ENCODE measurements around the gene NCAN. TPM values are rescaled to one million over a fixed set of nuclear protein-coding genes. Genes with fewer than 3 reads are reported as not detected.
A peak's percentile ranks its signal among the peaks of the same experiment; 100 is the strongest.
"Not testable (repeated sequence)": the region's sequence is repeated elsewhere in the genome, so short reads cannot be mapped to it uniquely, and the experiment has no call there.

NCAN gene
- polyA plus RNA-seq (2013, experiment 1 of 2; ENCODE audit: insufficient read length) = not detected
- polyA plus RNA-seq (2013, experiment 2 of 2; ENCODE audit: insufficient read length) = 1.7 TPM

DNA sequence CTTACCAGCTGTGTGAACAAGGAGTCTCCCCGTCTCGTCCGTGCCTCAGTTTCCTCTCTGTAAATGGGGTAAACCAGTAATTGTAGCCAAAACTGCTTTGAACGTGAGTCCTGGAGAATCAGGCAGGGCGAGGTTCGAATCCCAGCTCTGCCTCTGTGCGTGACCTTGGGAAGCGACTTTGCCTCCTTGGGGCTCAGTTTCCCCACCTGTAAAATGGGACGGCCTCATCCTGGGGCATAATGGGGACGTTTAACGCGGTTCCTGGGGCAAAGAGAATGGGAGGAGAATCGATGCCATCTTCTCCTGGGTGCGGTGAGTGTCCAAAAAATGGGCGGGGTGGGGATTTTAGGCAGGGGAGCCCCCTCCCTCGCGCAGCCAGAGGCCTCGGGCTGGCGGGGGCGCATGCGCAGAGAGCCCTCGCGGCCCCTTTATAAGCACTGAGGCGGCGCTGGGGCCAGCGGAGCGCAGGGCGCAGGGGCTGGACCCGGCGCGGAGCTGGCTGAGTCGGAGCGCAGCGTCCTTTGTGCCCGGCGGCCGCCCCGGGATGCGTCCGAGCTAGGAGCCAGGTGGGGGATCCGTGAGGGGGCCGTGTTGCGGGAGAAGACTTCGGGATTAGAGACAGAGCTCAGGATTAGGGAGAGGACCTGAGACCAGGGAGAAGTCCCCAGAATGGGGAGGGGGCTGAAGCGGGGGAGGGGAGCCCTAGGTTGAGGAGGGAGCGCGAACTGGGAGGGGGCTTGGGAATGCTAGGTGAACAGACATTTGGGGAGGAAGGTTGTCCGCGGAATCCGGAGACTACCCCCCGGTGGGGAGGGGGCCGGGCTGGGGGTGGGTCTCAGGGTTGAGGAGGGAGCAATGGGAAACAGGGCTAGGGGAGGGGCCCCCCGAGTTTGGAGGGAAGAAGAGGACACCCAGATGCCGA is at the start of gene NCAN:
NCAN (plus strand) TSS at position 460 of the 922 bp plus-strand sequence. CDS start 4,996 bp downstream, outside the sequence.
- no peak for DNase-seq

DNA sequence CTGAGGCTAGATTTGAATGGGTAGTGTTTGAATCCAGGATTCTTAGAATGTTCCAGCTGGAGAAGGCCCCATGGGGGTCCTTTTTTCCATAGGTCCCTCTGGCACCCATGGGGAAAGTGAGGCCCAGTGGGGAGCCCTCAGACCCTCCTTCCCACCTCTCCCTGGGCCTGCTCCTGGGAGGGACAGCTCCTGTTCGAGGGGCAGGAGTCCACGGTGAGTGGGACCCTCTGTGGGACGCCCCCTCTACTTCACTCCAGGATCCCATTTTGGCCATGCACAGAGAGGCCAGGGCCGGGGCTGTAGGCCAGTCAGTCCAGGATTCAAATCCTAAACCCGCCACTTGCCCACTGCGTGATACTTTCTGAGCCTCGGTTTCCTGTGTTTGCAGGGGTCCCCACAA is 49.3 kb upstream of the NCAN start:
- no peak for DNase-seq

DNA sequence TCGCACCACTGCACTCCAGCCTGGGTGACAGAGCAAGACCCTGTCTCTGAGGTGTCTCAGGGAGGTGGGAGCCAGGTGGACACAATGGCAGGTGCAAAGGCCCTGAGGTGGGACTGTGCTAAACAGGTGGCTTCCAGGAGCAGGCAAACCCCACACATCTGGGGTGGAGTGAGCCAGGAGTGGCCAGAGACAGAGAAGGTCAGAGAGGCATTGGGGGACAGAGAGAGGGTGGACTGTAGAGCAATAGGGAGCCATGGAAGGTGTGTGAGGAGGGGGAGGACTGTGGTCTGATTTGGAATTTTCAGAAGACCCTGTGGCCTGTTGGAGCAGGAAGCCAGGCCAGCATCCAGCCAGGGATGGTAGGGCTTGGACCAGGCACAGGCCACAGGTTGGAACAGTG is 46.4 kb upstream of the NCAN start:
- DNase-seq = no peak

DNA sequence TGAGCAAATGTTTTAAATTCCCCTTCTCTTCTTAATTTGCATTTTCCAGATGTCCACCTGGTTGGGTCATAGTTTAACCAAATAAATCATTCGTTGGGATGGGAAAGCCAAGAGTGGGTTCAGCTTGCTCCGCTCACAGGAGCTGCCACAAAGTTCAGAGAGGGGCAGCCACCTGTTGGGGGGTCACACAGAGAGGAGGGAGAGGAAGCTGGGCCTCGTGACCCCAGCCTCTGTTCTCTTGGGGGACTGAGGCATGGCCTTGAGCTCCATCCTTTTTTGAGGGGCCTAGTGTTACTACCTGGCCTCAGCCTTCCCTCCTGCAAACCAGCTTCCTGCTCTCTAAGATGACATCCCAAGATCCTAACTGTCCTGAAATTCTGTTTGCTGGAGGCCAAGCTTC is 44.1 kb upstream of the NCAN start:
- no peak for DNase-seq

DNA sequence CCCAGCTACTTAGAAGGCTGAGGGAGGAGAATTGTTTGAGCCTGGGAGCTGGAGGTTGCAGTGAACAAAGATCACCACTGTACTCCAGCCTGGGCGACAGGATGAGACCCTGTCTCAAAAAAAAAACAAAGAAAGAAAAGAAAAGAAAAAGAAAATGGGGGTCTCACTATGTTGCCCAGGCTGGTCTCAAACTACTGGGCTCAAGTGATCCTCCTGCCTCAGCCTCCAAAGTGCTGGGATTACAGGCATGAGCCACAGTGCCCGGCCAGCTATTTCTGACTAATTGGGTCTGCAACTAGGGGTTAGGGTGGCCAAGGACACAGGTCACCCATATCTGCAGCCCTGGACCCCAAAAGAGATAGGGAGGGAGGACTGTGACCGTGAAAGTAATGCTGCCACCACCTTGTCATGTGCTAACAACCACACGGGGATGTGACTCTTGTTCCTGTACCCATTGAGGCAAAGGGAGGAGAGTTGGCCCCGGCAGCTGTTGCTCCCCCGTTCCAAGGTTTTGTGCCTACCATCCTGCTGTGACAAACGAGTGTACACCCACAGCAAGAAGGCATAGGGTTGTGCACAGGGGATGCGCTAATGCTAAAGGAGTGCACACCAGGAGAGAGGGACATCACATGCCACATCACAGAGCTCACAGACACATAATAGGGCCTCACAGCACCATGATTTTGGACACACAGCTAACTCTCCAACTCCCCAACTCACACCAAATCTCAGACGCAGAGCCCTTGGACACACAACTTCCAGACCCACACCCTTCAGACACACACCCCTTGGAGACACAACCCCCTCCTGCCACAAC is 42.3 kb upstream of the NCAN start:
- no peak for DNase-seq

DNA sequence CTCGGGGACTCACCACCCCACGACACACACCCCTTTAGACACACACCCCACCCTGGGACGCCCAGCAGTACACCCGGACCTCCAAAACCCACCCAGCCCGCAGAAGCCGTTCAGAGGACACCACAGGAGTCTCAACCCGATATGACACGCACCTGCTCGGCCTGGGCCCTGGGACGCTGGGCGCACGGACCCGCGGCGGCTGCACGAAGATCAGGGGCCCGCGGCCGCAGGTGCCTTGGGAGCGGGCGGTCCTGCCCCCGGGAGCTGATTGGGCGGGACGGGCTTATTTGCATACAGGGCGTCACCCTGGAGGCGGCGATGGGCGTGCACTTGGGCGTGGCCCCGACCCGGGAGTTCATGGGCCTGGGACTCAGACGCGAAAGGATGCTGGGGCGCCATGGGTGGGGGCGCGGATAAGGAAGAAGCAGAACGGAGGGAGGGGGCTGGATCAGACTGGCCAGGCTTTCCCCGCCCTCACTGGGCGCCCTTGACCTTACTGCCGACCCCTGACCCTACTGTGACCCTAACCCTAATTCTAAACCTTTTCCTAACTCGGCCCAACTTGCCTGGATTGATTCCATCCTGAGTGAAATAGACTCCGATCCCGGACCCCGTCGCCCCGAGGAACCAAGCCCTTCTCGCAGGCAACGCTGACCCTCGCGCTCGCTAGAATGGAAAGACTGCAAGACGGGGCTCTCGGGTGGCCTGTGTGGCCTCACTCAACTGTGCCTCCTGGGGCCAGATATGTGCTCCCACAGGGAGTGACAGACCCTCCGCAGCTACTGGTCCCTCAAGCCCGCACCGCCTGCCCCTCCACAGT is 41.5 kb upstream of the NCAN start, which contains the start of gene MEF2B:
MEF2B (minus strand) TSS at position 211 of the 820 bp plus-strand sequence. CDS start 19,528 bp downstream, outside the sequence.
- DNase-seq = peak; percentile 45

DNA sequence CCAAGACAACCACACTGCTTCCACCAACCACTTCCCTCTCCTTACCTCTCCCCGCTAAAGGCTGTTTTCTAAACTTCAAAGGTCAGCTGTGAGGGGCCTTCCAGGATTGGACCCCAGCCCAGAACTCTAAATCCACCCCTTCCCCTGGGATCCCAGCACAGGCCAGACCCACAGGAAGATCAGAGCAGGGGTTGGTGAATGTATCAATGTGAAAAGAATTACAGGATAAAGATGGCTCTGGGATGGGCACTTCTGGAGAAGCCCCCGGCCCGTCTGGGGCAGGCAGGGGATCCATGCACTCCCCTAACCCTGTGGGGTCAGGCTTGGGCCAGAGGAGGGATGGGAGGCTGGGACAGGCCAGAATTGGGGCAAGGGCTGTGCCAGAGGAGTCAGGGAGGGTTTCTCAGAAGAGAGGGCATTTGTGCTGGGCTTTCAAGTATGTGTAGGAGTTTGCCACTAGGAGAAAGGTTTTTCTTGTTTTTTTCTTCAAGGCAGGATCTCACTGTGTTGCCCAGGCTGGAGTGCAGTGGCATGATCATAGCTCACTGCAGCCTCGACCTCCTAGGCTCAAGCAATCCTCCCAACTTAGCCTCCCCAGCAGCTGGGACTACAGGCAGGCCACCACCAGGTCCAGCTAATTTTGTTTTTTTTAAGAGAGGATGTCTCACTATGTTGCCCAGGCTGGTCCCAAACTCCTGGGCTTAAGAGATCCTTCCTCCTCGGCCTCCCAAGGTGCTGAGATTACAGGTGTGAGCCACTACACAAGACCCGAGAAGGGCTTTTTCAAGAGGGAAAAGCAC is 40.7 kb upstream of the NCAN start:
- DNase-seq = no peak

DNA sequence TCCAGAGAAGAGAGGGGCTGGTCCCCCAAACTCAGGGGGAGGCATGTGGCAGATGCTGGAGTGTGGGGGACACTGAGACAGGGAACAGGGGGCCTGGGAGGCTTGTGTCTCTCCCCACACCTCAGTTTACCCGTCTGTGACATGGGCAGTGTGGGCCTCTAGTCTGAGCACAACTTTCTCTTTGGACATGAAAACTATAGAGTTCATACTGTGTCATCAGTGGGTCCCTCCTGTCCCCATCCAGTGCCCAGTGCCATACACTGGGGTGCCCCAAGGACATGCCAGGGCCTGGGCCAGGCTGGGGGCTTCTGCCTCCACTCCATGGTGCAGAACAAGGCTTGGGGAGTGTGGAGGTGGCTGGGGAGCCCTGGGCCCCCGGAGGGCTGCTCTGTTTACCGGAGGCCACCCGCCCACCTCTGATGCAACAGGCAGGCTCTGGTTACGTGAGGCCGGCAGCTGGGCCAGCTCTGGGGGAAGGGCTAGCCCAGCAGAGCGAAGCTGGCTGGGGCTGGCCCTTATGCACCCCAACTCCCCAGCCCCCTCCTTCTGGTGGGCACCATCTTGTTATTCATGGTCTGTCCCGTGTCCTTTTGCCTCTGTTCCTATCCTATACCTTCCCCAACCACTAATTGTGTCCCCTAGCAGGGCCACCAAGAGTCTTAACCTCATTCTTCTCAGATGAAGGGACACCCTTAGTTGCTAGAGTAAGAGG is 39.8 kb upstream of the NCAN start:
- peak; percentile 62 for DNase-seq

DNA sequence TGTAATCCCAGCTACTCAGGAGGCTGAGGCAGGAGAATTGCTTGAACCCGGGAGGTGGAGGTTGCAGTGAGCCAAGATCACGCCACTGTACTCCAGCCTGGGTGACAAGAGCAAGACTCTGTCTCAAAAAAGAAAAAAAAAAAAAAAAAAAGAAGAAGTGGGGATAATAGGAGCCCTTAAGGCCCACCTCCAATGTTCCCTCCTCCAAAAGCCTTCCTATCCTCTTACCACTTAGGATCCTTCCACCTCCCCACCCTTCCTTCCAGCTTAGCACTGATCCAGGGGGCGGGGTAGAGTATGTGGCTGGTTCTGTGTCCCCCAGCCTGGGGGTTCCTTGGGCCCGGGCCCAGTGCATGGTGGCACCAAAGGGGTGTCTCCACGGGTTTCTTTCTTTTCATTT is 38.5 kb upstream of the NCAN start:
- not testable (repeated sequence) for DNase-seq

DNA sequence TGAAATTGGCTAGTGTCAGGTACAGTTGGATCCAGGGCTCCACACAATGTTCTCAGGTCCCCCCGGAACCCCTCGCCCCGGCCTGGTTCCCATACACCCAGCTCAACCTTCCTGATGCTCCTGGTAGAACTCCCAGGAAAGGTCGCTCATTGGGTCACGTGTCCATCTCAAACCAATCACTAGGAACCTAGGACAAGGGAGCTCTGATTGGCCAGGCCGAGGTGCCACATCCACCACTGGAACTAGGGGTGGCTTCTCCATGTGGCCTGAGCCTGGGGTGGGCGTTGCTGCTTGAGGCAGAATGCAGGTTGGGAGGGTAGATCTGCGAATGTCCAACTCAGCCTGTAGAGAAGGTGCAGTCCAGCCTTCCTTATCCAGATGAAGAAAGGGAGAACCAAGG is 34.8 kb upstream of the NCAN start:
- no peak for DNase-seq

DNA sequence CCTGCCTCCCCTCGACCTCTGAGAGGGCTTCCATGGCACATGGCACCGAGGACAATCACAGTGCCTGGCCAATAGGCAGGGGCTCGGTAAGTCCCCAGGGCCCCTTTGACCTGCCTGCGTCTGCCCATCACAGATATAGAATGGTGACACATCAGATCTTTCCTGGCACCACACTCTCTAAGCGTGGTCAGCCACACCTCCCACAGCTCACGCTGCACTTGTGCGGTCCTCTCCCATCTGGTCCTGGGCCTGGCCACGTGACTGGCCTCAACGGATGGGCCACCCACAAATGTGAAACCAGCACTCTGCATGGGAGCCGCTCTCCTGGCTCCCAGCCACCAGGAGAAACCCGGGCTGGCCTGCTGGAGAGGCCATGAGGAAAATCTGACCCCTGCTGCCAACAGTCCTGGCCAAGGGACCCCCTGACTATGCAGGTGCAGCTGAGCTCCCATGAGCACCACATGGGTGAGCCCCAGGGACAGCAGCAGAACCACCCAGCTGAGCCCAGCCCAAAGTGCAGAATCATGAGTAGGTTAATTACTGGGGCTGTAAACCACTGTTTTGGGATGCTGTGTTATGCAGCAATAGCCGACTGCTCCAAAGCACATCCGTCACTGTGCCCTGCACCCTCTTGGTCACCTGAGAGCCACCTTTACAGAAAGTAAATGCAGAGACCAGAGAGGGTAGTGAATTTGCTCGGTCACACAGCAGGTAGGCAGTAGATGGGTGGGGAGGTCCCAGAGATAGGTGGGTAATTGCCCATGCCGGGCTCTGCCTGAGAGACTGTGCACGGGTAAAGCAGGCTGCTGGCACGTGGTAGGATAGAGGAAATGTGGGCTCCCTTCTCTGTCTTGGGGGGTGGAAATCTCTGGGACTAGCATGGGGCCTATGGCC is 32.0 kb upstream of the NCAN start:
- no peak for DNase-seq

DNA sequence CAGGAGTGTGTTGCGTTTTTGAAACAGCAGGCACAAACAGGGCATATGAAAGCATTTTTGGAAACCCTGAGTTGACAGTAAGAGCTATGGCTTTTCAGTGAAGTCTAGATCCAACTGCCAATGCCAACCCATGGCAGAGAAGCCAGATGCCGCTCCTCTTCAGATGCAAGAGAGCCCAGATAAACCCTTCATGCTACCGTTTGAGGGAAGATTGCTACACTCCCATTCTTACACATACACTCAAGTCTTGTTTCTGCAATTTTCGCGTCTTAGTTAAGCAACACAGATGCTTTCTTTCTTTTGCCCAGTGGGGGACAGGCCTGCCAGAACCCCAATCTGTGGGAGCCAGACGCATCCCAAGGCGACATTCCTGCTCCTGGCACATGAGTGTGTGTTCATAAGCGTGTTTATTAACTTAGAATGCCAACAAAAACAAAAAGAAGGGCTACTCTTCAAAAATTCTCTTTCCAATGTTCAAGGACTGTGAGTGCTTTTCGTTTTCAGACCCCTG is 30.2 kb upstream of the NCAN start:
- no peak for DNase-seq

DNA sequence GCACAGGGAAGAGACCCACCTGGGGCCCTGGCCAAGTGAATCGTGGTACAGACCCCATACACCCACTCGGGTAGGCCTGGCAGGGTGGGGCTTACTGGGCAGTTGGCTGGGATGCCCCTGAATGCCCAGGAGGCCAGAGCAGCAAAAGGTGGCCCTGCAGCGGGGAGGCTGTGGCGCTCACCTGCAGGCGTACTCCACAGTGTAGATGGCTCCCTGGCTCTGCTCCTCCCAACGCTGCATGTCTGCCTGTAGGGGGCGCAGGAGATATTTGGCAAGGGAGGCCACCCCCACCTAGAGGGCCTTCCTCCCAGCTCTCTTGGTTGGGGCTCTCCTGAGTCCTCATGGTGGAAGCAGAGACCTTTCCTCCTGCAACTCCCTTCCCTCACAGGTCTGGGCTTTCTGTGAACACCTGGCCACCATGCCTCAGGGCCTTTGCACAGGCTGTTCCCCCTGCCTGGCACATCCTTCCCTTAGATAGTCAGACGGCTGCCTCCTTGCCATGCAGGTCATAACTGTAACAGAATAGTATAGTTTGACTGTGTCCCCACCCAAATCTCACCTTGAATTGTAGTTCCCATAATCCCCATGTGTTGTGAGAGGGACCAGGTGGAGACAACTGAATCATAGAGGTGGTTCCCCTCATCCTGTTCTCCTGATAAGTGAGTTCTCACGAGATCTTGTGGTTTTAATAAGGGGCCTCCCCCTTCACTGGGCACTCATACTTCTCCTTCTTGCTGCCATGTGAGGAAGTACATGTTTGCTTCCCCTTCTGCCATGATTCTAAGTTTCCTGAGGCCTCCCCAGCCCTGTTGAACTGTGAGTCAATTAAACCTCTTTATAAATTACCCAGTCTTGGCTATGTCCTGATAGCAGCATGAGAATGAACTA is 25.7 kb upstream of the NCAN start:
- DNase-seq = peak; percentile 56

DNA sequence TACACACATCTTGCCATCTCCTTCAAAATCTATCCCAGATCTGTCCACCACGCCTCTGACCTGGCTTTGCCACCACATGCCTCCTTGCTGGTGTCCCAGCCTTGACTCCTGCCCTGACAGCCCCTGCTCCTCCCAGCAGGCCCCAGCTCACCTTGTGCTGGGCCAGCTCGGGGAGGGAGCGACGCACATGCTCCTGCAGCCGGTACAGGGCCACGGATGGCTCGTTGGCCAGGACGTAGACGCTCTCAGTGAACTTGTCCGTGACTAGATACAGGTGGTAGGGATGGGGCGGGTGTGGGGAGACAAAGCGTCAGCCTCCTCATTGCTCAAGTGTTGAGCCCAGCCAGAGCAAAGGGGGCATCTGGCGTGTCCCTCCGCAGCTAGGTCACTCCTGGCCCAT is 25.0 kb upstream of the NCAN start:
- DNase-seq = no peak

DNA sequence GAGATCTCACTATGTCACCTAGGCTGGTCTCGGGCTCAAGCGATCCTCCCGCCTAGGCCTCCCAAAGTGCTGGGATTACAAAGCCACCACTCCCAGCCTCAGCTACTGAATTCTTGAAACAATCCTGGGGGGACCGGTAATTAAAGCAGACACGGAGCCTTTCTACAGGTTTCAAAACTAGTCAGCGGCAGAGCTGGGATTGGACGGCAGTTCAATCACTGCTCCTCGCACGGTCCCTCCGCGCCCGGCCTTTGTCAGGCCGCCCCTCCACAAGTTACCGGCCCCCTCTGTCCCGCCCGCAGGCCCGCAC is 20.0 kb upstream of the NCAN start:
- DNase-seq = no peak

DNA sequence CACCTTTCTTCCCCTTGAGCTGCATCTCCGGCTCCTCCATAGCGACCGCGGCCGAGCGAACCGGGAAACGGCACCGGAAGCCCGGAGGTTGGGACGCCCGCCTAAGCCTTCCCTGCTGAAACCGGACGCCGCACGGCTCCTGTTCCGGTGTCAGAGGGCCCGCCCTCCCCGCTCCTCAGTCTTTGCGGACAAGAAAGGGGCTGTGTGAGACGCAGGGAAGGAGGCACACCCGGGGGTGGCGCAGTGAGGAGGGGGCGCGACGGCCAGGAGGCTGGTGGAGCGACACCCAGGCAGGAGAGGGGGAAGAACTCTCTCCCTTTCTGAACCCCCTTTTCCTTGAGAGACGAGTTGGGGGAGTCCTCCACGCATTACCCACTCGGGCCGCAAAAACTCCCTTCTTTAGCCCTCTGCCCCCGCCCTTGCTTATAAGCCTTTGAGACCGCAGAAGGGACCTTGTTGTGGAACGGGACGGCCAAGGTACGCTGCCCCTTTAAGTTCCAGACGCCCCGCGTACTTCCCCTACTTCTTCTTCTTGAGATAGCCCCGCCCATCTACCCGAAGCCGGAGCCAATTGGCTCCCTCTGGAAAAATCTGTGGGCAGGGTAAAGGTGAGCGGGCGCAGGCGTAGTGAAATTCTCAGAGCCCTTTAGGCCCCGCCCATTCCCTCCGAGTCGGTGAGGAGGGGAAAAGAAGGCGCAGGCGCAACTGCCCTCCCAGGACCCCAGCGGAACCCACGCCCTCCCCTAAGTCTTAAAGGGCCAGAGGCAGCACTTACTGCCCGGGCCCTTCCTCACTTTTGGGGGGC is 19.5 kb upstream of the NCAN start, which contains the start of the genes BORCS8 and RFXANK:
BORCS8 (minus strand) TSS at position 75 of the 805 bp plus-strand sequence; CDS start at position 40, 35 bp downstream.
RFXANK (plus strand) TSS at position 181 of the 805 bp plus-strand sequence. CDS start 1,689 bp downstream, outside the sequence.
- DNase-seq = peak; percentile 100

DNA sequence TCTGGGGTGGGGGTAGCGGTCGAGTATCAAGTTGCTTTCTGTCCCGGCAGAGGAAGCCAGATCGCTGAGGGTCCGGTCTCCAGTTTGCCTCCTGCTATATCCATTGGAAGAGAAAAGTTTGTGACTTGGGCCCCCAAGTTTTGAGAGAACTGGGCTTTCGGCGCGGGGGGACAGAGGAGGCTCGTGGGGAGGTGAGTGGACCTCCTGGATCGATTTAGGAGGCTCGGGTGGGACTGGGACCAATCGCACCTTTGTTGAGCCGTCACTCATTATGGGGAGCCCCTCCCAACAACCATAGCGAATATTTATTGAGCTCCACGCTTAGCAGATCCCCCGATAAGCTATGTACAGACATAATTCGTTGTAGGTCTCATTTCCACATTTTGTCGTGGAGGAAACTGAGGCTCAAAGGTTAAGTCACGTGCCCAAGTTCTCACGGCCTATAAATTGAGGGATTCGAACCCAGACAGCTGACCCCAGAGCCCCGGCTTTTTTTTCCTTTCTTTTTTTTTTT is 18.8 kb upstream of the NCAN start:
- DNase-seq = no peak

Data from fibroblast of skin of scalp (primary cell).